Measurements from ENCODE around the gene SGPP2. TPM values are rescaled to one million over a fixed set of nuclear protein-coding genes. Genes with fewer than 3 reads are reported as not detected.

The SGPP2 gene
- total and polyA plus RNA-seq, 4 donors, result 1.7 to 8.9 (median 4.8) TPM

- Histone ChIP-seq H3K36me3 (ENCODE audit: control insufficient read depth, insufficient read depth, low read length) (no peaks in the 10 kb centered on the region), H3K4me3 (ENCODE audit: low read depth, low read length) (no peak overlapping the region), H3K27me3 (ENCODE audit: control insufficient read depth, insufficient read depth, low read length) (no peaks in the 10 kb centered on the region), H3K9me3 (ENCODE audit: control insufficient read depth, insufficient read depth, low read length) (no peaks in the 10 kb centered on the region), H3K4me1 (ENCODE audit: control insufficient read depth, insufficient read depth, low read length) (no peaks in the 10 kb centered on the region), H3K27ac (ENCODE audit: low read depth, low read length) (no peak overlapping the region)
- WGBS (ENCODE audit: insufficient coverage), result 50% methylated on average over 3 of the region's 11 CpGs
- DNase-seq (ENCODE audit: low read depth in 4 of 6, low spot score in 6 of 6), result peak in 1 of 6 donors; percentile 33
Measured at GRCh38 chr2:222563106-222563718, 138.9 kb downstream of the SGPP2 start.

DNA sequence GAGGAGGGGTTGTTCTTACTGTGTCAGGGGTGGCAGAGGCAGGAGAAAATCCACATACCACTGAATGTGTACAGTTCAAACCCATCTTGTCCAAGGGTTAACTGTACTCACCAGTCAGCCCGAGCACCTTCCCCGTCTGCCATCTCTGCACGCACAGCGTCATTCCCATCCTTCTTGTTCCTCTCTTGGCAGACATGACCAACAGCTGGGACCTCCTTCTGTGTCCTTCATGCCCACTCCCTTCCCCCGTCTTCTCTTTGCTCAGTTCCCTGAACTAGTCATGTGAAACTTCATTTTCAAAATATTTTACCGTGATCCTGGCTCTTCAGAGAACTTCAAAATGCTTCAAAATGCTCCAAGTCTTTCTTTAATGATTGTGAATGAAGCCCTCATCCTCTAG is 139.6 kb downstream of the SGPP2 start:
- Histone ChIP-seq H3K9me3 (ENCODE audit: control insufficient read depth, insufficient read depth, low read length) (no peaks in the 10 kb centered on the region), H3K27ac (ENCODE audit: low read depth, low read length) (no peak overlapping the region), H3K27me3 (ENCODE audit: control insufficient read depth, insufficient read depth, low read length) (no peaks in the 10 kb centered on the region), H3K4me1 (ENCODE audit: control insufficient read depth, insufficient read depth, low read length) (no peaks in the 10 kb centered on the region), H3K36me3 (ENCODE audit: control insufficient read depth, insufficient read depth, low read length) (no peaks in the 10 kb centered on the region), H3K4me3 (ENCODE audit: low read depth, low read length) (no peak overlapping the region)
- peak in 1 of 6 donors; percentile 44 for DNase-seq (ENCODE audit: low read depth in 4 of 6, low spot score in 6 of 6)
- 67% methylated on average over 5 of the region's 6 CpGs for WGBS (ENCODE audit: insufficient coverage)

GRCh38 chr2:222566229-222566628 is 141.9 kb downstream of the SGPP2 start:
- Histone ChIP-seq H3K27ac (ENCODE audit: low read depth, low read length) (no peak overlapping the region), H3K36me3 (ENCODE audit: control insufficient read depth, insufficient read depth, low read length) (no peaks in the 10 kb centered on the region), H3K27me3 (ENCODE audit: control insufficient read depth, insufficient read depth, low read length) (no peaks in the 10 kb centered on the region), H3K4me3 (ENCODE audit: low read depth, low read length) (no peak overlapping the region), H3K9me3 (ENCODE audit: control insufficient read depth, insufficient read depth, low read length) (no peaks in the 10 kb centered on the region), H3K4me1 (ENCODE audit: control insufficient read depth, insufficient read depth, low read length) (no peaks in the 10 kb centered on the region)
- DNase-seq (ENCODE audit: low read depth in 4 of 6, low spot score in 6 of 6), result no peak
- WGBS (ENCODE audit: insufficient coverage), result 93% methylated on average over 6 of the region's 6 CpGs

- H3K27me3 ChIP-seq (ENCODE audit: control insufficient read depth, insufficient read depth, low read length), result no peaks in the 10 kb centered on the region
- no peak overlapping the region for H3K4me3 ChIP-seq (ENCODE audit: low read depth, low read length)
- WGBS (ENCODE audit: insufficient coverage), result 44% methylated on average over 2 of the region's 4 CpGs
- peak in 2 of 6 donors; percentile 51 to 80 for DNase-seq (ENCODE audit: low read depth in 4 of 6, low spot score in 6 of 6)
- peaks cover 4% of the 10 kb centered on the region for H3K36me3 ChIP-seq (ENCODE audit: control insufficient read depth, insufficient read depth, low read length)
- no peaks in the 10 kb centered on the region for H3K9me3 ChIP-seq (ENCODE audit: control insufficient read depth, insufficient read depth, low read length)
- H3K4me1 ChIP-seq (ENCODE audit: control insufficient read depth, insufficient read depth, low read length), result no peaks in the 10 kb centered on the region
- no peak overlapping the region for H3K27ac ChIP-seq (ENCODE audit: low read depth, low read length)
Measured at GRCh38 chr2:222568865-222569264, 144.5 kb downstream of the SGPP2 start.

GRCh38 chr2:222569826-222570225 is 145.5 kb downstream of the SGPP2 start:
- Histone ChIP-seq H3K4me3 (ENCODE audit: low read depth, low read length) (no peak overlapping the region), H3K27me3 (ENCODE audit: control insufficient read depth, insufficient read depth, low read length) (no peaks in the 10 kb centered on the region), H3K27ac (ENCODE audit: low read depth, low read length) (no peak overlapping the region), H3K9me3 (ENCODE audit: control insufficient read depth, insufficient read depth, low read length) (no peaks in the 10 kb centered on the region), H3K4me1 (ENCODE audit: control insufficient read depth, insufficient read depth, low read length) (no peaks in the 10 kb centered on the region), H3K36me3 (ENCODE audit: control insufficient read depth, insufficient read depth, low read length) (peaks cover 4% of the 10 kb centered on the region)
- DNase-seq (ENCODE audit: low read depth in 4 of 6, low spot score in 6 of 6), result peak in 1 of 6 donors; percentile 44
- WGBS (ENCODE audit: insufficient coverage), result 100% methylated on average over 1 of the region's 1 CpG

DNA sequence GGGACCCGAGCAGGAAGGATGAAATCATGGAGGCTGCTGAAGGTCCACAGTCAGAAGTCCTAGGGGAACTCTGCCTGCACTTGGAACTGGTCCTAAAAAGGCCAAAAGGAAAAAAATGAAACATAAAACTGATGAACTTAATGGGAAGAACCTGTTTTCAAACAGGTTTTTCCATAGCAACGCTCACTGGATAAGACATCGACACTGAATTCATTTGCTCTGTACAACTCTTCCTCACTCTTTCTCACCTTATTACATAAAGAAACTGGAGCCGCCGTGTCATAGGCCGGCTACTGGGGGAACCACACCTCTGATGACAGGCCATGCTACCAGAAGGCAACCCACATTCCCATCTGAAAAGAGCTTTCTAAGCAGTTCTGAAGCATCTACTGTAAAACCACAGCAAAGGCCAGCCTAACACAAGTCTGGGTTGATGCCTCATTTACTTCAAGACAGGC is 147.9 kb downstream of the SGPP2 start:
- no peak overlapping the region for H3K27ac ChIP-seq (ENCODE audit: low read depth, low read length)
- peaks cover 4% of the 10 kb centered on the region for H3K36me3 ChIP-seq (ENCODE audit: control insufficient read depth, insufficient read depth, low read length)
- no peaks in the 10 kb centered on the region for H3K4me1 ChIP-seq (ENCODE audit: control insufficient read depth, insufficient read depth, low read length)
- no peaks in the 10 kb centered on the region for H3K27me3 ChIP-seq (ENCODE audit: control insufficient read depth, insufficient read depth, low read length)
- DNase-seq (ENCODE audit: low read depth in 4 of 6, low spot score in 6 of 6), result no peak
- no peaks in the 10 kb centered on the region for H3K9me3 ChIP-seq (ENCODE audit: control insufficient read depth, insufficient read depth, low read length)
- H3K4me3 ChIP-seq (ENCODE audit: low read depth, low read length), result no peak overlapping the region
- WGBS (ENCODE audit: insufficient coverage), result 90% methylated on average over 6 of the region's 6 CpGs

- WGBS (ENCODE audit: insufficient coverage), result no CpG with 5 or more reads among the region's 1 CpG
- Histone ChIP-seq H3K36me3 (ENCODE audit: control insufficient read depth, insufficient read depth, low read length) (peaks cover 4% of the 10 kb centered on the region), H3K4me1 (ENCODE audit: control insufficient read depth, insufficient read depth, low read length) (no peaks in the 10 kb centered on the region), H3K9me3 (ENCODE audit: control insufficient read depth, insufficient read depth, low read length) (no peaks in the 10 kb centered on the region), H3K27ac (ENCODE audit: low read depth, low read length) (no peak overlapping the region), H3K27me3 (ENCODE audit: control insufficient read depth, insufficient read depth, low read length) (no peaks in the 10 kb centered on the region), H3K4me3 (ENCODE audit: low read depth, low read length) (no peak overlapping the region)
- peak in 1 of 6 donors; percentile 70 for DNase-seq (ENCODE audit: low read depth in 4 of 6, low spot score in 6 of 6)
Measured at GRCh38 chr2:222572751-222573174, 148.4 kb downstream of the SGPP2 start.

- Histone ChIP-seq H3K36me3 (ENCODE audit: control insufficient read depth, insufficient read depth, low read length) (peaks cover 4% of the 10 kb centered on the region), H3K27me3 (ENCODE audit: control insufficient read depth, insufficient read depth, low read length) (no peaks in the 10 kb centered on the region), H3K4me3 (ENCODE audit: low read depth, low read length) (no peak overlapping the region), H3K9me3 (ENCODE audit: control insufficient read depth, insufficient read depth, low read length) (no peaks in the 10 kb centered on the region), H3K27ac (ENCODE audit: low read depth, low read length) (no peak overlapping the region), H3K4me1 (ENCODE audit: control insufficient read depth, insufficient read depth, low read length) (no peaks in the 10 kb centered on the region)
- WGBS (ENCODE audit: insufficient coverage), result 50% methylated on average over 1 of the region's 2 CpGs
- DNase-seq (ENCODE audit: low read depth in 4 of 6, low spot score in 6 of 6), result peak in 1 of 6 donors; percentile 9
Measured at GRCh38 chr2:222575618-222576017, 151.3 kb downstream of the SGPP2 start.

DNA sequence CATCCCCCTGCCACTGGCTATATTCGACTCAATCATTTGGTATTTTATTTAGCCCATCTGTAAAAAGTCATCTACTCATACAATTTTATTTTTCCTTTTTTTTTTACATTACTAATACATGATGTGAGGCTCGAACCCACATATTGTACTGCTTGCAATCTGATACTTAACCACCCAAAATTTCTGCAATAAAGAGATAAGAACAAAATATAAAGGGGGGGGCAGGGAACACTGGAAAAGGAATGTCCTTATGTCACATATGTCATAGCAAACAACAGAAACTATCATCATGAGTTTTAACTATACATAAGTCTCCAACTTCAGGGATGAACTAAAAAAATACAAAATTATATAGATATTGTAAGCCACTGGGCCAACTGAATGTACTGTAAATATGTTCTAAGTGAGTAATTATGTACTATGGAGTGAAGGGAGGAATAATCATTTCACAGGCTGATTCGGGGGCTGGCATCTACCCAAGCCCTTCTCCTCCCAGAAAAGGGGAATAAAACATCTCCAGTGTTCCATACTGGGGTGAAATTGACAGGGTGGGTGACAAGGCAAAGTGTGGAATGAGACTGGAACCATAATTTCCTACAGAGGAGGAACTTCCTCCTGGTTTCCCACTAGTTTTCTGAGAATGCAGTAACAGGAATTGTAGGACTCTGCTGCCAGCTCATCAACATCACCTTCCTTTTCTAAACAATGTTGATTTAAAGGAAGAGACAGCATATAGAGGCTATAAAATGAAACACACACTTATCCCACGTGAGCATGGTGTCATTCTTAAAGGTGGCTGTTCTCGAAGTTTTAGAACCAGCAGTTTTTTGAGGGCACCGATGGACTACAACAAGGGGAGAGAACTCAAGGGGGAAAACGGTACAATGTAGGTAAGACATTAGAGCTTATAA is 152.1 kb downstream of the SGPP2 start:
- 90% methylated on average over 2 of the region's 7 CpGs for WGBS (ENCODE audit: insufficient coverage)
- H3K27ac ChIP-seq (ENCODE audit: low read depth, low read length), result no peak overlapping the region
- no peaks in the 10 kb centered on the region for H3K27me3 ChIP-seq (ENCODE audit: control insufficient read depth, insufficient read depth, low read length)
- H3K4me3 ChIP-seq (ENCODE audit: low read depth, low read length), result no peak overlapping the region
- H3K9me3 ChIP-seq (ENCODE audit: control insufficient read depth, insufficient read depth, low read length), result no peaks in the 10 kb centered on the region
- peaks cover 4% of the 10 kb centered on the region for H3K36me3 ChIP-seq (ENCODE audit: control insufficient read depth, insufficient read depth, low read length)
- no peaks in the 10 kb centered on the region for H3K4me1 ChIP-seq (ENCODE audit: control insufficient read depth, insufficient read depth, low read length)
- DNase-seq (ENCODE audit: low read depth in 4 of 6, low spot score in 6 of 6), result no peak
